A673 (cell line): ENCODE measurements around the gene UBE2E2. TPM values are rescaled to one million over a fixed set of nuclear protein-coding genes. Genes with fewer than 3 reads are reported as not detected.

Source experiments
- BruUV-seq: library from RNA; stranded (reverse); fragments of 400-500 nt; replicated peaks from 2 replicates; lab custom pipeline; 2021; lab: Mats Ljungman, UMichigan
- CTCF ChIA-PET: fragments of 300-600 bp; sonication (Branson Sonifier 250); formaldehyde crosslinking; loops from one replicate; lab custom pipeline; 2022; ENCODE audit warnings: antibody characterized with exemption; lab: Charles Lee
- POLR2A ChIA-PET: fragments of 300-600 bp; sonication (Branson Sonifier 250); formaldehyde crosslinking; loops from one replicate; lab custom pipeline; 2022; ENCODE audit warnings: antibody characterized with exemption; ENCODE audit not compliant: low non-redundant PET; lab: Charles Lee
- DNase-seq: peaks from one replicate; pipeline ENCODE4 v3.0.0-alpha.2; 2015; ENCODE audit warnings: low spot score
- H3K27ac ChIP-seq: fragments of 200-600 bp; sonication (generic); 2 replicates; pipeline ENCODE4 v1.5.1; 2016; ENCODE audit warnings: mixed run types, low read depth, mild to moderate bottlenecking, mixed read lengths, antibody characterized with exemption, low read length; ENCODE audit not compliant: poor library complexity, severe bottlenecking
- H3K27me3 ChIP-seq: fragments of 200-600 bp; sonication (generic); replicated peaks from 2 replicates; pipeline ENCODE4 v1.6.1; 2017; ENCODE audit warnings: mixed run types, low read depth, mild to moderate bottlenecking, mixed read lengths, antibody characterized with exemption, low read length; ENCODE audit not compliant: insufficient read depth, poor library complexity
- H3K36me3 ChIP-seq: fragments of 200-600 bp; sonication (generic); 2 replicates; pipeline ENCODE4 v1.6.1; 2016; ENCODE audit warnings: mixed run types, mild to moderate bottlenecking, mixed read lengths, antibody characterized with exemption, low read length; ENCODE audit not compliant: insufficient read depth, poor library complexity, severe bottlenecking
- H3K4me1 ChIP-seq: fragments of 200-600 bp; sonication (generic); 2 replicates; pipeline ENCODE4 v1.6.1; 2017; ENCODE audit warnings: mixed run types, mild to moderate bottlenecking, mixed read lengths, antibody characterized with exemption, low read length; ENCODE audit not compliant: insufficient read depth, poor library complexity, severe bottlenecking
- H3K4me3 ChIP-seq: fragments of 200-600 bp; sonication (generic); 2 replicates; pipeline ENCODE4 v1.5.1; 2016; ENCODE audit warnings: low read depth, mixed run types, mild to moderate bottlenecking, mixed read lengths, low read length; ENCODE audit not compliant: poor library complexity, severe bottlenecking
- H3K9me3 ChIP-seq: fragments of 200-600 bp; sonication (generic); 2 replicates; pipeline ENCODE4 v1.6.1; 2016; ENCODE audit warnings: mixed run types, low read depth, mild to moderate bottlenecking, mixed read lengths, antibody characterized with exemption, low read length; ENCODE audit not compliant: poor library complexity, severe bottlenecking
- EZH2 ChIP-seq: fragments of 200-600 bp; sonication (generic); IDR thresholded peaks from 2 replicates; pipeline ENCODE4 v1.6.1; 2017; ENCODE audit warnings: borderline replicate concordance, low read depth, mild to moderate bottlenecking, mixed read lengths, antibody characterized with exemption, low read length; ENCODE audit not compliant: poor library complexity, severe bottlenecking
- intact Hi-C: fragments of 100-400 bp; cut with micrococcal nuclease; formaldehyde crosslinking; loops from one replicate; pipeline ENCODE4 v1.10.0; 2022; ENCODE audit not compliant: unreplicated experiment
- total RNA-seq: library from RNA; stranded (reverse); gene quantifications from 2 replicates; pipeline ENCODE4 v1.2.3, GENCODE V29; 2021
- TF ChIP-seq, protein P1 (sequence below): fragments of 300-800, 200-600 bp; sonication (generic); conservative IDR thresholded peaks from 2 replicates; pipeline ENCODE4 v1.5.1; 2017; ENCODE audit warnings: low read depth, mild to moderate bottlenecking, antibody characterized with exemption, low read length, moderate library complexity, mixed read lengths

UBE2E2 gene
- total RNA-seq, 1 experiment from 2014 or later = 2.0 TPM

DNA sequence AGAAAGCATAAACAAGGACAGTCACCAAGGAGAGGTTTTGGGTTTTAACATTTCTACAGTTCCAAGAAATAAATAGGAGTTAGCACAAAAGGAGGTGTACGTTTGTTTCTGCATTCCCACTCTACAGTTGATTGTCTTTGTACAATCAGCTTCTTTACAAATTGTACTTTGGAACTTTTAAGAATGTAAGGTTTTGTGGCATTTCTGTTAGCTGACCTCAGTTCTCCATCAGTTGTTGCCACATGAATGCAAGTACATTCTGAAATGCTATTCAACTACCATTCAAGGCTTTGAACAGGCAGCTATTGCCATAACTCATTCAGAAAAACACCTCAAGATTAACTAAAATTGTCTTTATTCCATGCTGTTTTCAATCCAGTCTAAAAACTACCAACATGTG is 349.4 kb downstream of the UBE2E2 start:
- intact Hi-C loops = no loop called here
- Histone ChIP-seq H3K4me1 (no peaks in the 10 kb centered on the region), H3K4me3 (no peak overlapping the region), H3K36me3 (no peaks in the 10 kb centered on the region), H3K27ac (no peak overlapping the region), H3K27me3 (peaks cover 14% of the 10 kb centered on the region), H3K9me3 (no peaks in the 10 kb centered on the region)
- ChIA-PET CTCF (no interaction called here), POLR2A (no interaction called here)
- TF ChIP-seq, protein P1, sequence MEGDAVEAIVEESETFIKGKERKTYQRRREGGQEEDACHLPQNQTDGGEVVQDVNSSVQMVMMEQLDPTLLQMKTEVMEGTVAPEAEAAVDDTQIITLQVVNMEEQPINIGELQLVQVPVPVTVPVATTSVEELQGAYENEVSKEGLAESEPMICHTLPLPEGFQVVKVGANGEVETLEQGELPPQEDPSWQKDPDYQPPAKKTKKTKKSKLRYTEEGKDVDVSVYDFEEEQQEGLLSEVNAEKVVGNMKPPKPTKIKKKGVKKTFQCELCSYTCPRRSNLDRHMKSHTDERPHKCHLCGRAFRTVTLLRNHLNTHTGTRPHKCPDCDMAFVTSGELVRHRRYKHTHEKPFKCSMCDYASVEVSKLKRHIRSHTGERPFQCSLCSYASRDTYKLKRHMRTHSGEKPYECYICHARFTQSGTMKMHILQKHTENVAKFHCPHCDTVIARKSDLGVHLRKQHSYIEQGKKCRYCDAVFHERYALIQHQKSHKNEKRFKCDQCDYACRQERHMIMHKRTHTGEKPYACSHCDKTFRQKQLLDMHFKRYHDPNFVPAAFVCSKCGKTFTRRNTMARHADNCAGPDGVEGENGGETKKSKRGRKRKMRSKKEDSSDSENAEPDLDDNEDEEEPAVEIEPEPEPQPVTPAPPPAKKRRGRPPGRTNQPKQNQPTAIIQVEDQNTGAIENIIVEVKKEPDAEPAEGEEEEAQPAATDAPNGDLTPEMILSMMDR = no peak
- no peak for TF ChIP-seq EZH2
- no TSS peak for BruUV-seq
- no peak for DNase-seq

DNA sequence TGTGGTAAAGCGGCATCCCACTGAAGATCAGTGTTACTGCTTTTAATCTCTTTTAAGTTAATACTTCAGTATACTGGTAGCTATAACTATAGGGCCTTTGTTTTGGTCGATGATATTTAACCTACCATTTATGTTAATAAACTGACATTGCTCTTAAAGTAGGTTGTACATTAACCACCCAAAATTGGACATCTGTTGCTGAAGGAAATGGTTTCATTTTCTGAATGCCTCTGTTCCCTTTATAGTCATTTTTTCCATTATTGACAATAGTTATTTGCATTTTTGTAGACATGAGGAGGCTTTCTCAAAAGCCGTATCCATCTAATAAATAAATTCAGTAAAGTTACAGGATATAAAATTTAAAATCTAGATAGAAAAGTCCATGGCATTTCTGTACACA is 350.2 kb downstream of the UBE2E2 start:
- BruUV-seq = no TSS peak
- Histone ChIP-seq H3K4me1 (no peaks in the 10 kb centered on the region), H3K36me3 (no peaks in the 10 kb centered on the region), H3K4me3 (no peak overlapping the region), H3K27ac (no peak overlapping the region), H3K9me3 (no peaks in the 10 kb centered on the region), H3K27me3 (peaks cover 11% of the 10 kb centered on the region)
- intact Hi-C loops = no loop called here
- POLR2A ChIA-PET = no interaction called here
- TF ChIP-seq EZH2 = no peak
- TF ChIP-seq, protein P1 = no peak
- CTCF ChIA-PET = no interaction called here
- no peak for DNase-seq

DNA sequence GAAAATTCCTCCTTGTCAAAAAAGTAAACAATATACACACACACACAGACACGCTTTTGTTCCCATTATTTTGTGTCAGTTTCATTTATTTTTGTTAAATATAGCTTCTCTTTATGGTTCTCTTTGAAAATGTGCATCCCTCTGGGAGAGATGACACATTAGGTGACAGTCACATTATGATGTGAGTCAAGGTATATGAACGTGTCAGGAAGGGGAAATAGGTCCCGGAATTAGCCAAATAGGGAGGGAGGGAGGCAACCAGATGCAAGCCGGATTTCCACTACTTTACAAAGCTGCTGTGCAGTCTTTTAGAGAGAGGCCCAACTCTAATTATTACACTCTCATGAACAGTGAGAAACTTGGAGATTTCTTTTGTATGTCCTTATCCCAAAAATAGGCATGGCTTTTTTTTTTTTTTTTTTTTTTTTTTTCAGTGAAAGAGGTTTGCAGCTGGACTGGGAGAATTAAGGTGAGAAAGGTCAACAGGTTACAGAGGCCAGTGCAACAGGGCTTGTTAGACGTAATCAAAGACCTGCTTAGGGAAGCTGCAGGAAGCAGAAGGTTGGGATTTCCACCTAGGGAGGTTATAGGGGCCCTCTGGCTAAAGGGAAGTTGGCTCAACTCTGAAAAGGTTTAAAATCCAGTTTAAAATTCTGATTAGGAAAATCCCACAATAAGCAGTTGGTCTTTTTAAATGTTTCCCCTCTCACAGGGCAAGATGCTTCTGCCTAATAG is 362.1 kb downstream of the UBE2E2 start:
- CTCF ChIA-PET = no interaction called here
- no peak overlapping the region for H3K27ac ChIP-seq

More for the DNA sequence above, 362.1 kb downstream of the UBE2E2 start:
- no TSS peak for BruUV-seq
- Histone ChIP-seq H3K4me3 (no peak overlapping the region), H3K4me1 (no peaks in the 10 kb centered on the region), H3K27me3 (no peaks in the 10 kb centered on the region), H3K36me3 (no peaks in the 10 kb centered on the region), H3K9me3 (no peaks in the 10 kb centered on the region)
- no peak for DNase-seq
- TF ChIP-seq EZH2 = no peak
- TF ChIP-seq, protein P1 = no peak
- POLR2A ChIA-PET = no interaction called here
- intact Hi-C loops = no loop called here
